Measurements from ENCODE around the gene HYAL4. TPM values are rescaled to one million over a fixed set of nuclear protein-coding genes. Genes with fewer than 3 reads are reported as not detected.
"Not testable (repeated sequence)": the region's sequence is repeated elsewhere in the genome, so short reads cannot be mapped to it uniquely, and the experiment has no call there.

HYAL4 gene
- total RNA-seq, 1 experiment from 2014 or later: not detected

GRCh38 chr7:123856428-123856827 lies 11.5 kb downstream of the HYAL4 start:
- POLR2A ChIA-PET; H3K27me3 ChIP-seq (ENCODE audit: control insufficient read depth, insufficient read depth, low read length); H3K9me3 ChIP-seq (ENCODE audit: control insufficient read depth, insufficient read depth, low read depth, low read length); H3K4me3 ChIP-seq (ENCODE audit: low read depth in 2 of 2, low read length in 2 of 2); DNase-seq (ENCODE audit: low read depth, low spot score); H3K36me3 ChIP-seq (ENCODE audit: control insufficient read depth, insufficient read depth, low read length); BruUV-seq (replicated peaks); H3K27ac ChIP-seq (ENCODE audit: low read length); CTCF ChIA-PET; intact Hi-C loops (cut with micrococcal nuclease; ENCODE audit: unreplicated experiment); in situ Hi-C loops (cut with HindIII; ENCODE audit: low pct_unique_long_range_greater_than_20kb, low sequenced_read_pairs); ATAC-seq; H3K4me1 ChIP-seq (ENCODE audit: control insufficient read depth, insufficient read depth, low read length): not testable (repeated sequence)

GRCh38 chr7:123860848-123861247 lies 15.9 kb downstream of the HYAL4 start:
- intact Hi-C loops (cut with micrococcal nuclease; ENCODE audit: unreplicated experiment): no loop called here
- no peaks in the 10 kb centered on the region for H3K4me1 ChIP-seq (ENCODE audit: control insufficient read depth, insufficient read depth, low read length)
- H3K9me3 ChIP-seq (ENCODE audit: control insufficient read depth, insufficient read depth, low read depth, low read length): no peaks in the 10 kb centered on the region
- no peak for ATAC-seq
- H3K27me3 ChIP-seq (ENCODE audit: control insufficient read depth, insufficient read depth, low read length): no peaks in the 10 kb centered on the region
- H3K27ac ChIP-seq (ENCODE audit: low read length): no peak overlapping the region
- ChIA-PET CTCF (no interaction called here), POLR2A (no interaction called here)
- in situ Hi-C loops (cut with HindIII; ENCODE audit: low pct_unique_long_range_greater_than_20kb, low sequenced_read_pairs): no loop called here
- TF ChIP-seq CTCF (IDR thresholded peaks at IDR 0.05) (no peak), POLR2AphosphoS5 (IDR thresholded peaks at IDR 0.05; ENCODE audit: low read depth, low read length) (no peak), TCF7L2 (IDR thresholded peaks at IDR 0.05; ENCODE audit: low read depth, low read length) (no peak), SIN3A (IDR thresholded peaks at IDR 0.05; ENCODE audit: borderline replicate concordance, insufficient read depth, low read depth, low read length) (no peak)
- DNase-seq (ENCODE audit: low read depth, low spot score): no peak
- no TSS peak for BruUV-seq (replicated peaks)
- no peaks in the 10 kb centered on the region for H3K36me3 ChIP-seq (ENCODE audit: control insufficient read depth, insufficient read depth, low read length)
- no peak overlapping the region for H3K4me3 ChIP-seq (ENCODE audit: low read depth in 2 of 2, low read length in 2 of 2)

GRCh38 chr7:123862775-123863174 lies 17.8 kb downstream of the HYAL4 start:
- intact Hi-C loops (cut with micrococcal nuclease; ENCODE audit: unreplicated experiment) (no loop called here), in situ Hi-C loops (cut with HindIII; ENCODE audit: low pct_unique_long_range_greater_than_20kb, low sequenced_read_pairs) (no loop called here)
- no peak for DNase-seq (ENCODE audit: low read depth, low spot score)
- BruUV-seq (replicated peaks): no TSS peak
- no peak for ATAC-seq
- H3K36me3 ChIP-seq (ENCODE audit: control insufficient read depth, insufficient read depth, low read length): no peaks in the 10 kb centered on the region
- no peaks in the 10 kb centered on the region for H3K27me3 ChIP-seq (ENCODE audit: control insufficient read depth, insufficient read depth, low read length)
- POLR2A ChIA-PET: no interaction called here
- H3K9me3 ChIP-seq (ENCODE audit: control insufficient read depth, insufficient read depth, low read depth, low read length): no peaks in the 10 kb centered on the region
- CTCF ChIA-PET: no interaction called here
- H3K27ac ChIP-seq (ENCODE audit: low read length): no peak overlapping the region
- no peaks in the 10 kb centered on the region for H3K4me1 ChIP-seq (ENCODE audit: control insufficient read depth, insufficient read depth, low read length)
- no peak overlapping the region for H3K4me3 ChIP-seq (ENCODE audit: low read depth in 2 of 2, low read length in 2 of 2)
- TF ChIP-seq CTCF (IDR thresholded peaks at IDR 0.05) (no peak), SIN3A (IDR thresholded peaks at IDR 0.05; ENCODE audit: borderline replicate concordance, insufficient read depth, low read depth, low read length) (no peak), TCF7L2 (IDR thresholded peaks at IDR 0.05; ENCODE audit: low read depth, low read length) (no peak)

GRCh38 chr7:123863461-123863860 lies 18.5 kb downstream of the HYAL4 start:
- ChIA-PET CTCF (no interaction called here), POLR2A (no interaction called here)
- in situ Hi-C loops (cut with HindIII; ENCODE audit: low pct_unique_long_range_greater_than_20kb, low sequenced_read_pairs): no loop called here
- H3K4me1 ChIP-seq (ENCODE audit: control insufficient read depth, insufficient read depth, low read length): no peaks in the 10 kb centered on the region
- H3K27ac ChIP-seq (ENCODE audit: low read length): no peak overlapping the region
- H3K36me3 ChIP-seq (ENCODE audit: control insufficient read depth, insufficient read depth, low read length): no peaks in the 10 kb centered on the region
- TF ChIP-seq SIN3A (IDR thresholded peaks at IDR 0.05; ENCODE audit: borderline replicate concordance, insufficient read depth, low read depth, low read length): no peak
- TF ChIP-seq CTCF (IDR thresholded peaks at IDR 0.05): no peak
- no peak for TF ChIP-seq TCF7L2 (IDR thresholded peaks at IDR 0.05; ENCODE audit: low read depth, low read length)
- no peak for TF ChIP-seq POLR2AphosphoS5 (IDR thresholded peaks at IDR 0.05; ENCODE audit: low read depth, low read length)
- no peak for TF ChIP-seq REST (IDR thresholded peaks at IDR 0.05; ENCODE audit: insufficient read depth in 1 of 2, low read depth in 2 of 2, low read length in 1 of 2)
- DNase-seq (ENCODE audit: low read depth, low spot score): no peak
- H3K27me3 ChIP-seq (ENCODE audit: control insufficient read depth, insufficient read depth, low read length): no peaks in the 10 kb centered on the region
- H3K9me3 ChIP-seq (ENCODE audit: control insufficient read depth, insufficient read depth, low read depth, low read length): no peaks in the 10 kb centered on the region
- ATAC-seq: no peak
- intact Hi-C loops (cut with micrococcal nuclease; ENCODE audit: unreplicated experiment): no loop called here
- H3K4me3 ChIP-seq (ENCODE audit: low read depth in 2 of 2, low read length in 2 of 2): no peak overlapping the region
- BruUV-seq (replicated peaks): no TSS peak

Measured in Panc1 (cell line).